HUES48 (cell line): Measurements from ENCODE around the gene TMEM250.

ENCODE experiments used
- H3K27ac ChIP-seq: one replicate; pipeline ENCODE4 v1.7.0; 2013; ENCODE audit warnings: low read depth, low read length, inconsistent platforms
- H3K27me3 ChIP-seq: 2 replicates; pipeline ENCODE4 v1.6.1; 2013; ENCODE audit warnings: mild to moderate bottlenecking, low read length; ENCODE audit not compliant: control insufficient read depth, insufficient read depth
- H3K36me3 ChIP-seq: 2 replicates; pipeline ENCODE4 v1.6.1; 2013; ENCODE audit warnings: low read length; ENCODE audit not compliant: control insufficient read depth, insufficient read depth
- H3K4me1 ChIP-seq: 2 replicates; pipeline ENCODE4 v1.6.1; 2013; ENCODE audit warnings: mild to moderate bottlenecking, low read length; ENCODE audit not compliant: control insufficient read depth, insufficient read depth
- H3K4me3 ChIP-seq: 2 replicates; pipeline ENCODE4 v1.5.1; 2013; ENCODE audit warnings: mild to moderate bottlenecking, low read depth, low read length
- H3K9ac ChIP-seq: 2 replicates; pipeline ENCODE4 v1.6.1; 2013; ENCODE audit warnings: mild to moderate bottlenecking, low read depth, low read length, moderate library complexity
- H3K9me3 ChIP-seq: 2 replicates; pipeline ENCODE4 v1.6.1; 2013; ENCODE audit warnings: low read length; ENCODE audit not compliant: control insufficient read depth, insufficient read depth

Gene TMEM250

DNA sequence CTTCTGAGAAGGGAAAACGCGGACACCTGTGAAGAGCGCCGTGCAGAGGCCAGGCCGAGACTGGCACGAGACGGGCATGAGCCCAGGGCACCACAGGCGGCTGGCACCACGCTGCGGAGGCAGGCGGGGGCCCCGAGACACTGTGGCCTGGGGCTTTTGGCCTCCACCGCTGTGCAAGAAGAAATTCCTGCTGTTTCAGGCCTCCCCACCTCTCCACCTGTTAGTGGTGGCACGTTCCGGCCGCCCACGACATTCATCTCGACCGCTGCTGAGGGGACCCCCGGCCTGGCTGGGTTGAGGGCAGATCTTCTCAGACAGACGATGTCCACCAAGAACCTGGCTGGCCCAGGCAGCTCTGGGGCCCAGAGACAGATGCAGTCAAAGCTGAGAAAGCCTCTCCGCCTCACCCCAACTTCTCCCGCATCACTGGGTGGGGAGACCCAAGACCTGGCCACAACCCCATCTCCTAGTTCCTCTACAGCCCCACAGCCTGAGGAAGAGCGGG is 35.1 kb downstream of the TMEM250 start:
- peaks cover 15% of the 10 kb centered on the region for H3K4me1 ChIP-seq
- no peaks in the 10 kb centered on the region for H3K27me3 ChIP-seq
- no peak overlapping the region for H3K27ac ChIP-seq
- no peaks in the 10 kb centered on the region for H3K36me3 ChIP-seq
- no peaks in the 10 kb centered on the region for H3K9me3 ChIP-seq
- H3K4me3 ChIP-seq = no peak overlapping the region
- H3K9ac ChIP-seq = no peak overlapping the region

DNA sequence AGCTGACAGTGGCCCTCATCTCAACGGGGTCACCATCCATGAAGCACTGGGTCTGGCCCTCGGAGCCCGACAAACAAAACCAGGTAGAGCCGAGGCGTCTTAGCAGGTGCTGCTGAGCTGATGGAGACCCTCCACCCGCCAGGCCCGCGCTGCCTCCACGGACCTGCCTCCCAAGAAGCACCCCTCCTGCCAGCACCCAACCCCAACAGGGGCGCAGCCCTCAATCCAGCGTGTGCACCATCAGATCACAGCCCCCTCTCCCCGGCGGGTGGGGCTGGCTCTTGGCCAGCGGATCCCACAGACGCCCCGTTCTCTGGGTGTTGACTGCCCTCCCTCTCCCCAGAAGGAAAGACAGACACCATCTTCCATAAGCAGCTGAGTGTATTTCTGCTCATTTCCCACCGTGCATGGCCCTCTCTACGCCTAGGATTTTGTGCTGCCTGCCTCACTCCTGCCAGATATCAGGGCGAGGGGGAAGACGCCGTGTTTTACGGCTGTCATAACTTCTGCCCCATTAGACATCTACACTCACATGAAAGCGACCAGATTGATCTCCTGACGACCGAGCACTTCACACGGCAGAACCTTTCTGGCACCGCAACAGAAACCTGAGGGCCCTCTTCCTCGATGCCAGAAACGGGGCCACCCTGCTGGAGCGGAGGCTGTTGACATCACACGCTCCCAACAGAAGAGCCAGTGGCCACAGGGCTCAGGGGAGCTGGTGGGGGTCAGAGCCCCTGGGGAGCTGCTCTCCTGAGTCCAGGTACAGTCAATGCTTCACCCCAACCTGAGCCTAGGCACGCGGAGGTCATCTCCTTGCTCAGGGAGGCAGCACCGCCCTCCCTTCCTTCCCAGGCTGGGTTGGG is 35.9 kb downstream of the TMEM250 start:
- H3K27ac ChIP-seq = no peak overlapping the region
- peaks cover 8% of the 10 kb centered on the region; the same call in 1 of the 2 replicates for H3K4me1 ChIP-seq
- H3K27me3 ChIP-seq = no peaks in the 10 kb centered on the region
- H3K4me3 ChIP-seq = no peak overlapping the region
- no peak overlapping the region for H3K9ac ChIP-seq
- H3K9me3 ChIP-seq = no peaks in the 10 kb centered on the region
- no peaks in the 10 kb centered on the region for H3K36me3 ChIP-seq

DNA sequence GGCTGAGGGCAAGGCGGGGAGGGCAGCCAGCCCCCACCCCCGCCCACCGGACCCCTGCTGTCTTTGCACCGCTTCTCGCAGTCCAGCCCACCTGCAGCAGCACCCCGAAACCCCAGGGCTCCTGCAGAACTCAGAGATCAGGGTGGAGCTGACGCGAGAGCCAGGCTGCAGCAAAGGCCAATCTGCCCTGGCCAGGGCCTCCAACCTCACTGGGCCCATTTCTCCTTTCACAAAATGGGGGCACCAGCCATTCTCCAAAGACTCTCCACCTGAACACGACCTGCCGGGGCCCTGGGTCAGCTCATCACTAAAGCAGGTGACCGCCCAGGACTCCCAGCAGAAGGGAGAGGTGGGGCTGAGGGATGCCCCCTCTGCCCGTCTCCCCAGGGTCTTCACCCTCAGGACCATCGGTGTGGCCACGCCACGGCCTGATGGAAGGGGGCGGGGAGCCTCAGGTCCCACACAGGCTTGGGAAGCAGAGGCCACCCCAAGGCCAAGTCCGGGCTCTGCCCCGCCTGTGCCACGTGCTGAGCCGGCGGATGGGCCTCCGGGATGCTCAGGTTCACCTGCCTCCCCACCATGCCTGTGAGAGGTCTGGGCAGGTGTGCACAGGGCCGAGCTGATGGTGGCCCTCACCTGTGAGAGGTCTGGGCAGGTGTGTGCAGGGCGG is 36.7 kb downstream of the TMEM250 start:
- Histone ChIP-seq H3K9me3 (no peaks in the 10 kb centered on the region), H3K4me1 (peaks cover 7% of the 10 kb centered on the region; the same call in 1 of the 2 replicates), H3K9ac (no peak overlapping the region), H3K36me3 (no peaks in the 10 kb centered on the region), H3K27me3 (no peaks in the 10 kb centered on the region), H3K4me3 (no peak overlapping the region), H3K27ac (no peak overlapping the region)

DNA sequence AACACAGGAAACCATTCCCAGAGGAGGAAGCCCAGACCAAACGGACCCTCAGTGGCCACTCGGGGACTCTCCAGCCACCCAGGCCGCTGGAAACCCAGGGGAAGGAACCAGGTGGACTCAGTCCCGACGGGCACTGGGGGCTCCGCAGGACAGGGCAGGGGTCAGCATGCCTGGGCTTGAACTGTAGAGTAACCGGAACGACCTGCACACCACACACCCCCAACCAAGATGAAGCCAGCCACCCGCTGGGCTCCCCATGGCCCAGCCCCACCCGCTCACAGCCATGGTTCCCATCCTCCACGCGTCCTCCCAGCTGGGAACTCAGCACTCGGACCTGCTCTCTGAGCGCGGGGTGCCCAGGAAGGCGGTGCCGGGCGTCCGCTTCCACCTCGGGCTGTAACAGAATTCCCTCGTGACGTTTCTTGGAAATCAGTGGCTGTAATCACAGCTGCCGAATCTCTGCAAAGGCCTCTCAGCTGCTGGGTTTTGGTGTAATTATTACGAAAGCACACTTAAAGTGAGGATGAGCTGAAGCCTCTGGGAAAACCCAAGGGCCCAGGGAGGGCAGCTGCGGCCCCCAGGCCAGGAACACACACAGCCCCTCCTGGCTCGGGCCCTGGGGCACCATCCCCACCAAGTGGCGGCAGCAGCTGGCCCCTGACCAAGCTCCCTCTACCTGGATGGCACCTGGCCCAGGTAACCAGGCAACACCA is 37.4 kb downstream of the TMEM250 start:
- H3K27ac ChIP-seq = no peak overlapping the region
- H3K4me3 ChIP-seq = no peak overlapping the region
- peaks cover under 1% of the 10 kb centered on the region; the same call in 1 of the 2 replicates for H3K4me1 ChIP-seq
- no peaks in the 10 kb centered on the region for H3K27me3 ChIP-seq
- no peaks in the 10 kb centered on the region for H3K36me3 ChIP-seq
- H3K9me3 ChIP-seq = no peaks in the 10 kb centered on the region
- H3K9ac ChIP-seq = no peak overlapping the region

DNA sequence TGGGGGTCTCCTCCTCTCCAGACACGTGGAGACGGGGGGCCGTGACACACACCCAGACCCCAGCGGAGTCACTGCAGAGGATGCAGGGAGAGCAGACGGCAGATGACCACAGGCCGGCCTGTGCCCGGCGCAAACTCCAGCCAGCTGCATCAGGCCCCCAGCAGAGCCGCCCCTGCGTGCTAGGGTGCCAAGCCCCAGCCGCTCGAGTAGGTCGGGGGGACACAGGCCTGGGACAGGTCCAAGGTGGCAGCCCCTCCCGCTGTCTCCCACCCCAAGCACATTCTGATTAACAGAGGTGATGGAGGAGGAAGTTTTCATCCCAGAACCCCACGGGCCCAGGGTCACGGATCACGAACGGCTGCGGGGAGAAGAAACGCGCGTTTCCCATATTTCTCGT is 38.0 kb downstream of the TMEM250 start:
- Histone ChIP-seq H3K9ac (no peak overlapping the region), H3K4me3 (no peak overlapping the region), H3K36me3 (no peaks in the 10 kb centered on the region), H3K4me1 (no peaks in the 10 kb centered on the region), H3K27ac (no peak overlapping the region), H3K9me3 (no peaks in the 10 kb centered on the region), H3K27me3 (no peaks in the 10 kb centered on the region)

DNA sequence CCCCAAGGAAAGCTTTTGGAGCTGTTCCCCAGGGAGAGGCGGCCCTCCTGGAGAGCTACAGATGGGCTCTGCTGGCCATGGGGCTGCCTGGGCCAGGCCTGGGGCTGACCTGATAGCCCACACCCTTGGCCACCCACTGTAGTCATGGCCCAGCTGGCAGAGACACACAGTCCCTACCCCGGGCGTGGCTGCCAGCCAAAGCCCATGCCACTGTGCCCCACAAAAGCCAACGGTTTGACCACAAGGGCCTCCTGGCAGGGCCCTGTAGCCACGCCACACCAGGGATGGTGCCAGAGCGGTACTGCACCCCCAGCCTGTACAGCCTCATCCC is 38.8 kb downstream of the TMEM250 start:
- no peaks in the 10 kb centered on the region for H3K36me3 ChIP-seq
- H3K9me3 ChIP-seq = no peaks in the 10 kb centered on the region
- H3K27me3 ChIP-seq = no peaks in the 10 kb centered on the region
- no peak overlapping the region for H3K9ac ChIP-seq
- H3K4me1 ChIP-seq = no peaks in the 10 kb centered on the region
- no peak overlapping the region for H3K27ac ChIP-seq
- no peak overlapping the region for H3K4me3 ChIP-seq

DNA sequence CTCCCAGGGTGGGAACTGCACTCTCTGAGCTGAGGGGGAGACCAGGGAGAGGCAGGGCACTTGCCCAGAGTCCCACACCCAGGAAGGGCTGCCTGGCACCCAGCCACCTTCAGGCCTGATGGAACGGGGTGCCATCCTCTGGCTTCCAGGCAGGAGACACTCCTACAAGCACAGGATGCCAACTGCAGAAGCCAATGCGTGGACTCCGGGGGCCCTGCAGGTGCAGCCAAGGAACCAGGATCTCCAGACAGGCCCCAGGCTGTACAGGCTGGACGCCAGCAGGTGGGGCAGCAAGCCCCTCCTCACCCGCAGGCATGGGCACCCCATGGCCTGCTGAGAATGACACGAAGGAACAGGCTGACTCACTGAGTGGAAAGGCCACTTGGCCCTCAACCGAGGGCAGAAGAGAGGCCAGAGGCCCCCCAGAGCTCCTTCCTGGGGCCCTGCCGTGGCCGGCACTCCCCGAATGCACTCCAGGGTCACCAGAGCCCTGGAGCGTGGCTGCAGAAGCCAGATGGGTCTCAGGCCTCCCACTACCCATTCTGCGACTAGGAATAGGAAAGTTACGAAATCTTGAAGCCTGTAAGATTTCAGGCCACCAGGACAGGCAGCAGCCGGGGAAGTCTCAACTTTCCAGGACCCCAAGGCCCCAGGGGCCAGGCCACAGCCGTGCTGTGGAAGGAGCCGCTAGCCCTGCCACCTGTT is 39.3 kb downstream of the TMEM250 start:
- no peaks in the 10 kb centered on the region for H3K27me3 ChIP-seq
- no peaks in the 10 kb centered on the region for H3K4me1 ChIP-seq
- no peaks in the 10 kb centered on the region for H3K36me3 ChIP-seq
- H3K4me3 ChIP-seq = no peak overlapping the region
- no peak overlapping the region for H3K9ac ChIP-seq
- H3K27ac ChIP-seq = no peak overlapping the region
- H3K9me3 ChIP-seq = no peaks in the 10 kb centered on the region

DNA sequence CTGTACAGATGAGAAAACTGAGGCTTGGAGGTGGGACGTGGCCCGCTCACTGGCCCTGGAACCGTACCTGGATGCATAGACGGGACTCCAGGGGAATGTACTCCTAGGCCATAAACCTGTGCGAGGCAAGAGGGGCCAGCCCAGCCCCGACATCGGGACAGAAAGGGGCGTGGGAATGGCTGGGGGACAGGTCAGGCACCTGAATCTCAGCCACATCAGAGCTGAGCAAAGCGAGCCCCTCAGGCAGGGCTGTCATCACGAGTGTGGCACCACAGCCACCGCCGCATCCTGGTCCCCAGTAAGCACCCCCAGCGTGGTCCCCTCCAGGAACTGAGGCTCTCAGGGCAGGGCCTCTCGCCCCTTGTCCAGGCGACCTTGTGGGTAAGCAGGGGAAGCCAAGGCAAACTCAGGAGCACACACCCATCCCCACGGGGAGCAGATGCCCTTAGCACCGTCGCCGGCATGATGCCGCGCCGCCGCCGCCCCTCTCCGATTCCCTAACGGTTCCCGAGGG is 40.1 kb downstream of the TMEM250 start:
- H3K4me3 ChIP-seq = no peak overlapping the region
- H3K36me3 ChIP-seq = no peaks in the 10 kb centered on the region
- H3K4me1 ChIP-seq = no peaks in the 10 kb centered on the region
- H3K9me3 ChIP-seq = no peaks in the 10 kb centered on the region
- no peaks in the 10 kb centered on the region for H3K27me3 ChIP-seq
- no peak overlapping the region for H3K27ac ChIP-seq
- no peak overlapping the region for H3K9ac ChIP-seq

DNA sequence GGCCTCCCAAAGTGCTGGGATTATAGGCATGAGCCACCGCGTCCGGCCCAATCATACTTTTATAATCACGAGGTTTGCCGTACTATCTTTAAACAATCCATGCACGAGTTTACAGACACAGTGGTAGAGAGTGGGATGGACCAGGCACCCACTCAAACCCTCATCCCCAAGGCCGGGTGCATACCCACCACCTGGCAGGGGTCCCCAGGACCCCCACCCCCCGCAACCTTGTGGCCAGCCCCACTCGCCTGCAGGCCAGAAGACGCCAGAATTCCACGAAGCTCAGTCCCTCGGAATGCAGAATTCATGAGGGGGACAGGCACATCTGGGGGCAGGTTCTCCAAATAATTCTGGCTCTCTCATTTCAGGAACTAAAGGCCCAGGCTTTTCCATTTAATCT is 40.7 kb downstream of the TMEM250 start:
- no peaks in the 10 kb centered on the region for H3K9me3 ChIP-seq
- no peak overlapping the region for H3K27ac ChIP-seq
- H3K4me1 ChIP-seq = no peaks in the 10 kb centered on the region
- no peaks in the 10 kb centered on the region for H3K27me3 ChIP-seq
- no peak overlapping the region for H3K9ac ChIP-seq
- H3K36me3 ChIP-seq = no peaks in the 10 kb centered on the region
- no peak overlapping the region for H3K4me3 ChIP-seq

DNA sequence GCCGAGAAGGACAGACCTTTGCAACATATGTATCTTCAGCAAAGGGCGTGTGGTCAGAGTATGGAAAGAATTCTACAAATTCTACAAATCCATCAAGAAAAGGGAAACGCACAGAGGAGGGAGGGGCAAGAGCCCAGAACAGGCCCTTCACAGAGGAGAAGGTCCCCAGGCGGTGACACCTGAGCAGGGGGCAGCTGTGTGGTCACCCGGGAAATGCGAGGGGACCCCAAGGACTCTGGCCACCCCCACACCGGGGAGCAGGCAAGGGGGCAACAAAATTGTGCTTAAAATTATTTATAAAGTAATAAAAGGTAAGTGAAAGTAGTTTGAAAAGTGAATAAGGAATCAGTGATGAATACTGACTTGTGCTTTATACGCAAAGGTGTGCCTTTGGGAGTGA is 41.2 kb downstream of the TMEM250 start:
- H3K4me3 ChIP-seq = no peak overlapping the region
- no peak overlapping the region for H3K27ac ChIP-seq
- H3K9me3 ChIP-seq = no peaks in the 10 kb centered on the region
- H3K27me3 ChIP-seq = no peaks in the 10 kb centered on the region
- no peaks in the 10 kb centered on the region for H3K36me3 ChIP-seq
- no peaks in the 10 kb centered on the region for H3K4me1 ChIP-seq
- no peak overlapping the region for H3K9ac ChIP-seq
